Brain microvascular endothelial cell (primary cell): Measurements from ENCODE around the gene COL25A1.

Experiments used
- DNase-seq: peaks from one replicate; pipeline ENCODE4 v3.0.0-alpha.2; 2020
- H3K27ac ChIP-seq: fragments of 250-450 bp; sonication (Bioruptor Pico); 2 replicates; pipeline ENCODE4 v1.5.1; 2020; ENCODE audit warnings: mild to moderate bottlenecking, moderate library complexity
- H3K27me3 ChIP-seq: fragments of 250-450 bp; sonication (Bioruptor Pico); replicated peaks from 2 replicates; pipeline ENCODE4 v1.5.1; 2020; ENCODE audit warnings: mild to moderate bottlenecking
- H3K36me3 ChIP-seq: fragments of 250-450 bp; sonication (Bioruptor Pico); replicated peaks from 2 replicates; pipeline ENCODE4 v1.5.1; 2020; ENCODE audit warnings: mild to moderate bottlenecking
- H3K4me3 ChIP-seq: 2 replicates; pipeline ENCODE4 v1.5.1; 2011; ENCODE audit warnings: low read depth, mild to moderate bottlenecking, control low read depth, low read length, moderate library complexity
- in situ Hi-C: cut with HindIII; loops from 2 replicates; pipeline ENCODE4 v1.10.0; 2017; ENCODE audit warnings: low sequenced_read_pairs, low pct_ligation_motif_present
- TF ChIP-seq, protein P1 (sequence below): IDR thresholded peaks from 2 replicates; pipeline ENCODE4 v1.5.1; 2011; ENCODE audit warnings: low read depth, mild to moderate bottlenecking, moderate library complexity, low read length, control low read depth, inconsistent platforms; ENCODE audit errors: missing control alignments

The COL25A1 gene

DNA sequence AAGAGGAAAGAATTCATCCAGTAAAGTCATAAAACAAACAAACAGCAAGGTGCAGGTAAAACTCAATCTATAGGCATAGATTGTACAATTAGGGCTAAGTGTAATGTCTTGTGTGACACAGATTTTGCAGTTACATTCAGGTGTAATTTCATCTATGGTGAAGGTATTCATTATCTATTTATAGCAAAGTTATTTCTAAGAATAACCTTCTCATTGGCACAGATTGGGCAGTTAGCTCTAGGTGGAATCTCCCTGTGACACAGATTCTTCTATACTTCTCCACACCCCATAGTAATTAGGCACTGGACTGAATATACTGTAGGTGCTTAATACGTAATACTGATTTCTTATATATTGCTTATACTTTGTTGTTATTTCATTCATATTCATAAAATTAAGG, 66.8 kb downstream of the COL25A1 start:
- DNase-seq = no peak
- Histone ChIP-seq H3K36me3 (no peaks in the 10 kb centered on the region), H3K27me3 (no peaks in the 10 kb centered on the region), H3K27ac (no peak overlapping the region), H3K4me3 (no peak overlapping the region)
- TF ChIP-seq, protein P1, sequence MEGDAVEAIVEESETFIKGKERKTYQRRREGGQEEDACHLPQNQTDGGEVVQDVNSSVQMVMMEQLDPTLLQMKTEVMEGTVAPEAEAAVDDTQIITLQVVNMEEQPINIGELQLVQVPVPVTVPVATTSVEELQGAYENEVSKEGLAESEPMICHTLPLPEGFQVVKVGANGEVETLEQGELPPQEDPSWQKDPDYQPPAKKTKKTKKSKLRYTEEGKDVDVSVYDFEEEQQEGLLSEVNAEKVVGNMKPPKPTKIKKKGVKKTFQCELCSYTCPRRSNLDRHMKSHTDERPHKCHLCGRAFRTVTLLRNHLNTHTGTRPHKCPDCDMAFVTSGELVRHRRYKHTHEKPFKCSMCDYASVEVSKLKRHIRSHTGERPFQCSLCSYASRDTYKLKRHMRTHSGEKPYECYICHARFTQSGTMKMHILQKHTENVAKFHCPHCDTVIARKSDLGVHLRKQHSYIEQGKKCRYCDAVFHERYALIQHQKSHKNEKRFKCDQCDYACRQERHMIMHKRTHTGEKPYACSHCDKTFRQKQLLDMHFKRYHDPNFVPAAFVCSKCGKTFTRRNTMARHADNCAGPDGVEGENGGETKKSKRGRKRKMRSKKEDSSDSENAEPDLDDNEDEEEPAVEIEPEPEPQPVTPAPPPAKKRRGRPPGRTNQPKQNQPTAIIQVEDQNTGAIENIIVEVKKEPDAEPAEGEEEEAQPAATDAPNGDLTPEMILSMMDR = no peak
- in situ Hi-C loops = no loop called here

- no peak for DNase-seq
- in situ Hi-C loops = no loop called here
- H3K27ac ChIP-seq = no peak overlapping the region
- TF ChIP-seq, protein P1 = no peak
- H3K27me3 ChIP-seq = no peaks in the 10 kb centered on the region
- no peak overlapping the region for H3K4me3 ChIP-seq
- H3K36me3 ChIP-seq = no peaks in the 10 kb centered on the region
These were observed 67.9 kb downstream of the COL25A1 start for GRCh38 chr4:109234596-109234995.

GRCh38 chr4:109233570-109233969, 68.9 kb downstream of the COL25A1 start:
- in situ Hi-C loops = no loop called here
- H3K36me3 ChIP-seq = no peaks in the 10 kb centered on the region
- H3K4me3 ChIP-seq = no peak overlapping the region
- TF ChIP-seq, protein P1 = no peak
- H3K27ac ChIP-seq = no peak overlapping the region
- DNase-seq = no peak
- no peaks in the 10 kb centered on the region for H3K27me3 ChIP-seq

DNA sequence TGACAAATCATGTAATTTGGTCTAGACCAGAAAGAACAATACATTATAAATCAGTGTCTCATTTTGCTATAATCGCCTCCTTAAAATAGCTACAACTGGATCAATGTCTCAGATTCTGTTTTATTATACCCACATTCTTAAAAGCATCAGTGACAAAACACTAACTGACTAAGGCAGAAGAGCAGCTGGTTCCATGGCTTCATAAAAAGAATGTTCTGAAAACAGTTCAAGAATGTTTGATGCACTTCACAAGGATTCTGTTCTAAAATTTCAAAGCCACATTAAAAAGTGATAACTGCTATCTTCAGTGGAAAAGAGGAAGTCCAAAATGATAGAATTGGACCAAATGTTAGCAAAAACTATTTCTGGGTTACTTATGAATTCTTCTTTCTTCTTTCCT, 69.8 kb downstream of the COL25A1 start:
- in situ Hi-C loops = no loop called here
- Histone ChIP-seq H3K27ac (no peak overlapping the region), H3K4me3 (no peak overlapping the region), H3K36me3 (no peaks in the 10 kb centered on the region), H3K27me3 (no peaks in the 10 kb centered on the region)
- DNase-seq = no peak
- TF ChIP-seq, protein P1 = no peak

DNA sequence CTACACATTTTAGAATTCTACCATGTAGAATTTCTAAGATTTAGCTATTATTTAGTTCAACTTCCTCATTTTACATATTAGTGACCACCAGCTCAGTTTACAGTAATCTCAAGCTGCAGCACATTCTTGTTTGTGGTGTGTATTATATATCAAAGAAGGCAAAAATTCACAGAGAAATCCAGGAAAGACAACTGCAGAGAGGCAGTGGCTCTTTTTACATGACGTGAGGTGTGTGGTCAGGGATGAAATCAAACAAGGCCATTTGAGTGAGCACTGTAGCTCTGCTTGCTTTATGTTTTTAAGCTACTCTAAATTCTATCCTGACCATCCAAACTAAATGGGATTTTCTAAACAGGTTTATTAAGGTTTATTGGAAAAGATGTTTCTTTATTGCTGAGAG, 71.1 kb downstream of the COL25A1 start:
- H3K36me3 ChIP-seq = no peaks in the 10 kb centered on the region
- H3K27me3 ChIP-seq = no peaks in the 10 kb centered on the region
- no peak overlapping the region for H3K4me3 ChIP-seq
- in situ Hi-C loops = no loop called here
- no peak overlapping the region for H3K27ac ChIP-seq
- DNase-seq = no peak
- TF ChIP-seq, protein P1 = no peak

DNA sequence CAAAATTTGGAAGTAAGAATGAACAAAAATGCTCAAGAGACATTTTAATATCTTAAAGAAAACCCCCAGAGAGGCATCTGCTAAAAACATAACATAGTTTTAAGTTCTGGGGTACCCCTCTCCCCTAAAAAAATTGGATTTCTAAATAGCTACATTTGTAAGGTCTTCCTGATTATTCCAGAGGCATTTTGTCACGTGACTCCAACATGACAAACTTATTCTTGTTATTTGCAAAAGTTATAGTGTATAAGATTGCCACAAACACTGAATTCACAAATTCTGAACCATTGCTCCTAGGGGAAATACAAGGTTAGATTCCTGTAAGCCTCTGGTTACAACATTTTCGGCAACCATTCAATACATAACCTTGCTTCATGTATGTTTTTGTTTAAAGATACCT, 73.4 kb downstream of the COL25A1 start:
- H3K4me3 ChIP-seq = no peak overlapping the region
- TF ChIP-seq, protein P1 = no peak
- no peaks in the 10 kb centered on the region for H3K36me3 ChIP-seq
- no peak overlapping the region for H3K27ac ChIP-seq
- DNase-seq = no peak
- H3K27me3 ChIP-seq = no peaks in the 10 kb centered on the region
- in situ Hi-C loops = no loop called here
